COLO668 (cell line): ENCODE data around the gene SLC48A1.

ENCODE experiments used
- DNase-seq: peaks from one replicate; lab custom pipeline; 2025; ENCODE audit not compliant: unreplicated experiment; lab: John Stamatoyannopoulos, UW

SLC48A1 gene

GRCh38 chr12:47773062-47773857 lies at the start of gene SLC48A1:
SLC48A1 (plus strand) TSS chr12:47773238; CDS start chr12:47773305, 67 bp downstream.
- peak; percentile 83 for DNase-seq

DNA sequence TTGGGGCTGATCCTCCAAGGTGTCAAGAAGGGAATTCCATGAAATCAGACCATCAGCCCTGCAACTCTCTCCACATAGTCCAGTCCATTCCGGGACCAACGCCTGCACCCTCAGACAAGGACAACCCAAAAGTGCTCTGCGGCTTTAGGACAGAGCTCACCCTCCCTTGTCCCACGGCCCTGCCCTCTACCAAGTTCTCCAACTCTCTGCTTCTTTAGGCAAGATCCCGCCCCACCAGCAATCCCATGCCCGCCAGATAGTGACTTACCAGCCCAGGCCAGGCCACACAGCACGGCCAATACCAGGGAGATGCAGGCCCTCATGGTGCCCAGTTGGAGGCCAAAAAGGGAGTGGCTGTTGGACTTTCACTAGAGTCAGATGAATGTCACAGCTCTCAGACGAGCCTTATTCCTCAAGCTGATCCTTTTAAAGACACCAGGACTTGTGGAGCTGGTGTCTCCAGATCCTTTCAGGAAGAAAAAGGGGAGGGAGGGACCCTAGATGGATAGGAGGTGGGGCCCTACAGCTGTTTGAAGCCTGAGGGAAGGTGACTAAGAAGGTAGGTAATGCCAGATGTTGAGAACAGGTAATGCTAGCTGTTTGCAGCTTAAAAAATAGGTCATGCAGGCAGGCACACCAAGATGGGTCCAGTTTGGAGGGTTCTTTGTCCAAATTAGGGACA lies 47.8 kb upstream of the SLC48A1 start, which contains the start of gene ENDOU:
Gene ENDOU, minus strand, starts transcription at position 400 of the 682 bp plus-strand sequence. Its CDS starts 77 bp downstream, at position 323.
- no peak for DNase-seq

- no peak for DNase-seq
These were observed 47.1 kb upstream of the SLC48A1 start for GRCh38 chr12:47725893-47726292.

DNA sequence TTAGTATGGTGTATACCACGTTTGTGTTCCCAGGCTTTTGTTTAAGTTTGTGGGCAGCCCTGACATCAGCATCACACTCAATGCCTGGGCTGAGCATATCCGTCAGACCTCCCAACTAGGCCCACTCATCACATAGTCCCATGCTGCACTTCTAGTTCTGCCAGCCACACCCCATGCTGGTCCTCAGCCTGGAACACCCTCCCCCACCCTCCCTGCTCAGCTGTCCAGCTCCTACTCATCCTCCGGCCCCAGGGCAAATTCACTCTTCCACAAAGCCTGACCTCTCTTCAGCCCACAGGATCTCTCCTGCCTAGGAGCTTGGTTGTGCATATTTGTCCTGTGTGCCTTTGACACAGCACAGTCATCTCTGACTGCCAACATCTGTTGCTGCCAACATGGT lies 43.8 kb upstream of the SLC48A1 start:
- DNase-seq, result peak; percentile 29

GRCh38 chr12:47730341-47730744 lies 42.7 kb upstream of the SLC48A1 start:
- peak; percentile 51 for DNase-seq

DNA sequence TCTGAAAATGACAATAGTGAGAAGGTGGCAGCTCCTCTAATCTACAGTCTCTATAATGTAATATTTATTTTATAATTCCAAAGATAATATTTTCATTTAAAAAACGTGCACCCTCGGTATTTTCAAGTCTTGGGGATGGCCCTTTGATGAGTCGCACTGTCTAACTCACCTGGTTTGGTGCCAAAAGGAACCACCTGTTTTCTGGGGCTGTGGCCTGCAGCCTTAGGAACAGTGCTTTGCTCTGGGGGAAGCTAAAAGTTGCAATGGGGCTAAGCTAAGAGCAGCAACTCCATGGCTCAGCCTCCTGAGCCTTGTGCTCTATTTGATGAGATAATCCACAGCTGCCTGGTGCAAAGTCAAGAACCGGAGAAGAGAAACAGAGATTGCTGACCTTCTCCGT lies 41.3 kb upstream of the SLC48A1 start:
- no peak for DNase-seq

DNA sequence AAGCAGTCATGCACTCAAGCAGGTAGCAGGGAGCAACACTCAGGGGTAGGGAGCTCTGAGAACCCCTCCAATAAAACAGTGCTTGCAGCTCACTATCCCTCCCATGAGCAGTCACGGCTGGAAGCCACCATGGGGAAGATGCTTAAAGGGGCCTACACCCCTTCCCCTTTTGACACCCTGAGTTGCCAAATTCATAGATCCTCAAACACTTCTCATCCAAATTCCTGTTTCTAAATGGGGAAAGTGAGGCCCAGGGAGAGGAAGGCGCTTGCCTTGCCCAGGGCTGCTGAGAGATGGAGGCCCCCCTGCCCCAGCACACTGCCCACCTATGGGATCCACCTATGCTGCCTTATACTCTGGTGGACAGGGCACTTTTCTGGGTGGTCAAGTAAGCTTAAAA lies 40.5 kb upstream of the SLC48A1 start:
- no peak for DNase-seq

DNA sequence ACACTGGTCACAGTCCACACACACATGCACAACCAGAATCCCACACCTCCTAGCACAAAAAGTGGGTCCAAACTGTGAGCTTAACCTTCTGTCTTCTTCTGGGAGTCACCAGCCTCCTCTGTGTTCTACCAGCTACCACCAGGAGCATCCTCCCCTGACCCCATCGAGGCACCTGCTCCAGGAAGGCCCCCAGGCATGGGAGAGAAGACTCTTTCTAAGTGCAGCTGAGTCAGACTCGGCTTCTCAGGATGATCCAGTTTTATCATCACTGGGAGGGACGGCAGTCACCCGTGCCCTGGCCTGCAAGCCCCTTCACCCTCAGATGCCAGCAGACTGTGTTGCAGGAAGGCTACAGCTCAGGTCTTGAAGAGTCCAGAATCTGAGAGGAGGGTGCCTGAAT lies 39.9 kb upstream of the SLC48A1 start:
- no peak for DNase-seq

DNA sequence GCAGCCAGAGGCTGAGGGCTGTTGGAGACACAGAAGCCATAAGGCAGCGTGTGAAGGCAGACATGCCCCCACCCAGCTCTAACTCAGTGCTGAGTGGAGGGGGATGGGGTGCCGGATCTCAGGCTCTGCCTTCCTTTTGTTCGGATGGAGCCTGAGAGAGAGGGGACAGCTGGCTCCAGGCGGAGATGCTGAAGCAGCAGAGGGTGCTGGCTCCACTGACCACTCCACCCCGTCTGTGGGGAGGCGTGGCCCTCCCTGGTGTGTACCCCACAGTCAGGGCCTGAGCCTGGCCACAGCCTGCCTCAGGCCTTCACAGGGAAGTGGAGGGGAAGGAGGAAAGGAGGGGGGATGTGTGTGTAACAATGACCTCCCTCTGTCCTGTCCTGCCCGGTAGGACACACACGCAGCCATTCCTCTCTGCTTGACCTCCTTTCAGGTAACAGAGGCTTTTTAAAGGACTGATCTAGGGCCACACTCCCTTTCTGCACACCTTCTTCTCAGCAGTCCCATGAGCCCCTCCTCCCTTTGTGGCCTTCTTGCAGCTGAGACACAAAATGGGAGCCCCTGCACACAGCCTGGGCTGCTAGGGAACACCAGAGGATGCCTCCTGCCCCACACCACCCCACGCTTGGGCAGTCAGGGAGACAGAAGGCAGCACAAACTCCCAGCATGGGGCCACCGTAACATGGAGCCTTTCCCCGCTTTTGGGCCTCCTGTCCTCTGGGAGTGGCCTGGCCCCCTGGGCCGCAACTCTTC lies 38.1 kb upstream of the SLC48A1 start:
- DNase-seq, result peak; percentile 1

DNA sequence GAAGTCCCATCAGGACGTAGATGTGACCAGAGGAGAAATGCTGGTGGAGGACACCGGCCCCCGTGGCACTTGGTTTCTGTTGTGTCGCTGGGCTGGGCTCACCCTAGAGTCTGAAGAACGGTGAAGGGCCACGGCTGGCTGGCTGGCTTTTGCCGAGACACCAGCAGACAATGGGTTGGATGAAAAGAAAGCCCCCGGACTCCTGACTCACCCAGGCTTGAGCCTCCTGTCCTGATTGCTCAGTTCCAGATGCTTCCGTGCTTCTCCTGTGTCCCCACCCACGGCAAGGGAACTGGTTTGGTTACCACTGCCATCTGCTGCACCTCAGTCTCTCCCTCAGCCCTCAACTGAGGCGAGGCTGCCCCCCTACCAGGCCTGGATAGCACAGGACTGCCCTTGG lies 37.4 kb upstream of the SLC48A1 start:
- DNase-seq, result no peak

DNA sequence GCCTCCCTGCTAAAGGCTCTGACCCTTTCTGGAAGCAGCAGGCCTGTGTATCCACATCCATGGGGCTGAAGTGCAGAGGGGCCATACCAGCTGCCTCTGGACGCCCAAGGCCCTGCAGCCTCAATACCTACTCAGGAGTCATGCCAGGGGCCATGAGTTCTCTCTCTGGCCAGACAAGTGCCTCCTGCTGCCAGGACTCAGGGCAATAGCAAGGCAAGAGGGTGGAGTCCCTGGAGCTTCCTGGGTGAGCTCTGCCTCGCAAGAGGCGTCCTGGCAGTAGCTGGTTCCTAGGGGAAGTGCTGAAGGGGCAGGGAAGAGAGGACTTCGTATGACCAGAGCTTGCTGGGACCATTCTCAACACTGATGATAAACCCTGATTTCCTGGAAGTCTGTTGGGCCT lies 36.8 kb upstream of the SLC48A1 start:
- DNase-seq, result no peak

DNA sequence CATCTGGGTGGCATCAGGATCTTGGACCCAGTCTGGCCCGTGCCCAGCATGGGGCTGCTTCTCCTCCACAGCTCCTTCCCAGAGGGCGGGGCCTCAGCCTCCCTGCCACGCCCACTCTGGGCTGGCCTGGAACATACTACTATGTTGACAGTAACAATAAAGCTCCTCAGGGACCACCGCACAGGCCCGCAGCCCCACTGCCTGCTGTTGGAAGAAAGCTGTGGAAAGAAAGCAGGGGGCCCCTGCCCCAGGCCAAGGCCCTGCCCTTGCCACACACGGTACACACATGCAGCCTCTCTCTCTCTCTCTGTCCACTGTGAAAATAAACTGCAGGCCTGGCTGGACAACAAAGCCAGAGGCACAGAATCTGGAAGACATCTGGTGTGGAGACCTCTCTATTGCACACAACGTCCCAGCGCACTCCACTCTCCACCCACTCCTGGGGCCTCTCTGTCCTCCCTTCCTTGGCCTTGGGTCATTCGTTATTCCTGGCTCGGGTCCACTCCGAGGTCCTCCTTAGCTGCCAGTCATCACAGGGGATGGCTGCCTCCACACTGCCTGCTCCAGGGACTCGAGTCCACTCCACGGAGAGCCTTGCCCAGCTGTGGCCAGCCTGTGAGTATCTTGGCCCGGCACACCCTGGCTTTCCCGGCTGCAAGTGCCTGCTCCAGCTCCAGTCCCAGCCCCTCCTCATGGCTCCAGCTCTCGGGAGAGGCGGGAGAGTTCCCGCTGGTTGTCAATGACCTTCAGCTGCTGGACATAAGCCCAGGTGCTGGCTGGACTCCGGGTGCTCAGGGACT lies 36.0 kb upstream of the SLC48A1 start:
- peak; percentile 0 for DNase-seq

DNA sequence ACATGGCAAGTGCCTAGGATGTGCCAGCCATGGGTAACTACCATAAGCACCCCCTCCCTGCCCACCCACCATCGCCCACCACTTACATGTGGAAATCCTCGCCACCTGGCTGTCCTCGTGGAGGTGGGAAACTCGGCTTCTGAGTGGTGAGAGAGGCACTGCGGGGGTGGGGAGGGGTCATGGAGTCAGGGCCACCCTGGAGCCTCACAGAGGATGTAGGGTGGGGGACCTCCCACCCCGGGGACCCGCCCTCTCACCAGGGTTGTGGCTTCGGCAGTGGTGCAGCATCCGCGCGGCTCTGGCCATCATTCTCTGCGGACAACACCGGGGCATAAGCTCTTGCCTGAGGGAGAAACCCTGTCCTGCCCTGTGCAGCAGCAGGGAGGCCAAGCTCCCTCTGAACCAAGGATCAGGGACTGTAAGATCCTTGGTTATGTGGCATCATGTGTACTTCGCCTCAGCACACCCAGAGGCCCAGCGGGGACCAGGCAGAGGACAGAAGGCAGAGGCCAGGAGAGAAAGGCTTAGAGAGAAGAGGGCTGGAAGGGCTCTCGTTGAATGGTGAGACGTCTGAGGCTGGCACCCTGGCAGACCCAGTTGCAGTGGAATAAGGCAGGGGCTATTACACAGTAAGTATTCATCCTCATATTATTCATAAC lies 35.0 kb upstream of the SLC48A1 start:
- no peak for DNase-seq

DNA sequence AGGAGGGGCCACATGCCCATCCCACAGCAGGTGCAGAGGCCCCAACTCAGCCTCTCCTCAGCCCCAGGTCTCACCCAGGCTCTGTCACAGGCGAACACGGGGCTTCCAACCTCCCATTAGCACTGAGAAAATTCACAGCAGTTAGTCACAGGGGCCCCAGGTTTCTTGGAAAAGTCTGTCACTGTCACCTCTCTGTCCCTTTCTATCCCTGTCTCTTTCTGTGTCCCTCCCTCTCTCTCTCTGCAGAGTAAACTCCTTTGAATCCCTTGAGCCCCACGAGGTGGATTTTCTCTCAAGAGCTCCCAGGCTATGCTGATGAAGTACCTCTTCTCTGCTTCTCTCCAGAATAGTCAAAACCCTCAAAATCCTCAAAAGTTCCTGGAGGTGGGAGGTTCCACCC lies 33.7 kb upstream of the SLC48A1 start:
- DNase-seq, result no peak

- peak; percentile 46 for DNase-seq
These were observed 33.1 kb upstream of the SLC48A1 start for GRCh38 chr12:47739979-47740378.

DNA sequence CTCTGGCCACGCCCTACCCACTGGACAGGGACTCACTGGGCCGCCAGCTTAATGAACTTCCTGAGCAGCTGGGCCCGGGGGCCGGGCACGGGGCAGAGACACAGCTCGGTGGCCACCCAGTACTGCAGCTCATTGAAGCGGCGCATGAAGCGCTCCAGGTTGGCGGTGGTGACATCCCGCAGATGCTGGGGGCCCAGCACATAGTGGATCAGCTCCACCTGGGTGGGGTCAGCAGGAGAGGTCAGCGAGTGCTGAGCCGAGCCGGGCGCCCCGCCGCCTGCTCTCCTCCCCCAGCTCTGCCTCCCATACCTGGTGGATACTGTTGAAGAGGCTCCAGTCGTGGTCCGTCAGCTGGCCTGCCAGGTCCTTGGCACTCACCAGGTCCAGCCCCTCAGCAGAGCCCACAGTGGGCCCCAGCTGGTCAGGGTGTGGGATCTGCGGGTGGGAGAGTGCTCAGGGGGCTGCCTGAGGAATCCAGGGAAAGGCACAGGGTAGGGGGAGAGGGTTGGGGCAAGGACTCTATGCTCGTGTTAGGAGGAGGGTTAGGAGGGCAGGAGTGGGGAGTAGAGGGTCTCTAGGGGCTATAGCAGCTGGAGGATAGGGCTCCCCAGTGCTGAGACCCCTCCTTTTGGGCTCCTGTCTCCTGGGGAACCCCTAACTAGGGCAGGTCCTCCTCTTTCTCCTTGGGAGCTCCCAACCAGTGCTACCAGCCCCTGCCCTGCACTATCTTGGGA lies 32.3 kb upstream of the SLC48A1 start:
- DNase-seq, result peak; percentile 72

- peak; percentile 94 for DNase-seq
These were observed 31.7 kb upstream of the SLC48A1 start for GRCh38 chr12:47741340-47741703.

GRCh38 chr12:47742253-47742825 lies 30.7 kb upstream of the SLC48A1 start:
- peak; percentile 39 for DNase-seq

GRCh38 chr12:47743311-47743860 lies 29.7 kb upstream of the SLC48A1 start:
- no peak for DNase-seq
